Body of pancreas (tissue), 4 donors: ENCODE results near the gene RASEF.

Experiments used
- CTCF ChIP-seq, 7 experiments: fragments of 450-650 bp in 4 of 7; fragments of 200-600 bp in 3 of 7; sonication (generic) in 3 of 7; IDR thresholded peaks; one replicate each; pipeline ENCODE4 v1.5.1; 2016 to 2019; ENCODE audit warnings: antibody characterized with exemption in 7 of 7
- POLR2A ChIP-seq, 3 donors: fragments of 450-650 bp; IDR thresholded peaks; one replicate each; pipeline ENCODE4 v1.6.1; 2016; ENCODE audit warnings: antibody characterized with exemption in 3 of 3, mild to moderate bottlenecking in 2 of 3

DNA sequence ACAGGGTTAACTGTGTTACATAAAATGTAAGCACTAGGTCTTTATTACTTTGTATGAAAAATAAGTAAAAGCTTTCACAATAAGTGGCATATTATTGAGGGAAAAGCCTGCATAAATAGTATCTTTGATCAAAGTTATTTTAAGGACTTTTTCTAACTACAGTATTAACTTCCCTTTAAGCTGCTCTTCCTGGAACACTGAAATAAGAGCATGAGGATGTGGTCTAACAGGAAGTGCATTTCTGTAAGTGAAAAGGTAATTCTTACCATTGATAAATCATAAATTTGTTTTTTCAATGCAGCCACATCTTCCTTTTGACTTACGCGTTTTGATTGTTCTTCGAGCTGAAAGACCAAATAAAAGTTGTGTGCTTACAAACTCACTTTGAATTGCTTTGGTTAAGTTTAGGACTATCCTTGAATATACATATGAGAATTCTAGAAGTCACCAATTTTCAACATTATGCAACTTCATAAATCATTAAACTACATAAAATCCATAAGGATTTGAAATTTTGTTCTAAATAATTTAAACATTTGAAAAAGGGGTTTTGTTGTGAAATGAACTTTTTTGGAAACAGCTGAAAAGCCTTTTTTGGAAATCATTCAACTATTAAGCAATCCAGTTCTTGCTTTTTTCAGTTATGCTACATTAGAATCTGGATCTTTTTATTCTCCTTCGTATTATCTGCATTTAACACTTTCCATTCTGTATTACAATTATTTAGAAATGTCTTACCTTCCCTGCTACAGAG lies 50.6 kb downstream of the RASEF start:
- TF ChIP-seq CTCF (IDR thresholded peaks at IDR 0.05) (no peak), POLR2A (IDR thresholded peaks at IDR 0.05) (no peak)
